Smooth muscle cell (in vitro differentiated cells): ENCODE measurements around the gene MACC1. TPM values are rescaled to one million over a fixed set of nuclear protein-coding genes. Genes with fewer than 3 reads are reported as not detected.

Experiments
- DNase-seq: peaks from one replicate; lab custom pipeline; 2025; ENCODE audit not compliant: unreplicated experiment; lab: John Stamatoyannopoulos, UW
- H2AFZ ChIP-seq: fragments of 200-600 bp; sonication (generic); 2 replicates; pipeline ENCODE4 v1.6.0; 2016; ENCODE audit warnings: antibody characterized with exemption, low read depth, mild to moderate bottlenecking
- H3F3A ChIP-seq: fragments of 200-600 bp; sonication (generic); 2 replicates; pipeline ENCODE4 v1.6.0; 2017; ENCODE audit warnings: antibody characterized with exemption, low read depth
- H3K27ac ChIP-seq: fragments of 200-600 bp; sonication (generic); 2 replicates; pipeline ENCODE4 v1.5.1; 2016; ENCODE audit warnings: low read depth, mild to moderate bottlenecking
- H3K27me3 ChIP-seq: fragments of 200-600 bp; sonication (generic); 2 replicates; pipeline ENCODE4 v1.6.1; 2016; ENCODE audit warnings: low read depth, mild to moderate bottlenecking
- H3K36me3 ChIP-seq: fragments of 200-600 bp; sonication (generic); 2 replicates; pipeline ENCODE4 v1.5.1; 2016; ENCODE audit warnings: low read depth
- H3K4me1 ChIP-seq: fragments of 200-600 bp; sonication (generic); 2 replicates; pipeline ENCODE4 v1.5.1; 2016; ENCODE audit warnings: low read depth
- H3K4me2 ChIP-seq: fragments of 200-600 bp; sonication (generic); 2 replicates; pipeline ENCODE4 v1.6.0; 2016; ENCODE audit warnings: mild to moderate bottlenecking
- H3K4me3 ChIP-seq: fragments of 200-600 bp; sonication (generic); 2 replicates; pipeline ENCODE4 v1.5.1; 2016; ENCODE audit warnings: mild to moderate bottlenecking
- H3K79me2 ChIP-seq: fragments of 200-600 bp; sonication (generic); 2 replicates; pipeline ENCODE4 v1.6.0; 2016; ENCODE audit warnings: low read depth, mild to moderate bottlenecking
- H3K9ac ChIP-seq: fragments of 200-600 bp; sonication (generic); 2 replicates; pipeline ENCODE4 v1.6.0; 2016; ENCODE audit warnings: low read depth
- H3K9me3 ChIP-seq: fragments of 200-600 bp; sonication (generic); replicated peaks from 2 replicates; pipeline ENCODE4 v1.5.1; 2016; ENCODE audit warnings: low read depth
- H4K20me1 ChIP-seq: fragments of 200-600 bp; sonication (generic); 2 replicates; pipeline ENCODE4 v1.6.0; 2016; ENCODE audit warnings: low read depth
- CTCF ChIP-seq: fragments of 200-600 bp; sonication (generic); IDR thresholded peaks from 2 replicates; pipeline ENCODE4 v1.5.1; 2017; ENCODE audit warnings: borderline replicate concordance, mild to moderate bottlenecking, antibody characterized with exemption; ENCODE audit not compliant: insufficient read depth, poor library complexity, severe bottlenecking
- WGBS: methylation state at CpG from one replicate; pipeline ENCODE4 v1.1.7; 2016; ENCODE audit warnings: low lambda C conversion rate; 5-methylcytosine and 5-hydroxymethylcytosine counted together
- polyA plus RNA-seq: library from polyadenylated mRNA; unstranded; fragments of >200 nt; fragmentation: Nextera tagmentation; extraction: Ambion mirVana; gene quantifications from 2 replicates; pipeline ENCODE4 v1.2.1, GENCODE V29; 2016
- total RNA-seq: library from RNA; depleted of rRNA; stranded (reverse); fragments of >200 nt; gene quantifications from 2 replicates; pipeline ENCODE4 v1.2.3, GENCODE V29; 2014

MACC1 gene
- total and polyA plus RNA-seq, 2 experiments from 2014 or later: 1.3 TPM; not detected in 1

- Histone ChIP-seq H3K9me3 (no peaks in the 10 kb centered on the region), H4K20me1 (no peaks in the 10 kb centered on the region), H3K4me2 (no peak overlapping the region), H3F3A (no peaks in the 10 kb centered on the region), H3K4me3 (no peak overlapping the region), H3K27ac (no peak overlapping the region), H2AFZ (no peak overlapping the region), H3K9ac (no peak overlapping the region), H3K36me3 (no peaks in the 10 kb centered on the region), H3K4me1 (no peaks in the 10 kb centered on the region), H3K79me2 (no peaks in the 10 kb centered on the region), H3K27me3 (no peaks in the 10 kb centered on the region)
- TF ChIP-seq CTCF: no peak
- no peak for DNase-seq
- WGBS: 84% methylated on average over 3 of the region's 3 CpGs
Observed at GRCh38 chr7:20200361-20200760, 16.8 kb downstream of the MACC1 start.

- H3K27ac ChIP-seq: peak overlapping the region; percentile 19
- 89% methylated on average over 2 of the region's 2 CpGs for WGBS
- H3K27me3 ChIP-seq: no peaks in the 10 kb centered on the region
- no peak for TF ChIP-seq CTCF
- H2AFZ ChIP-seq: no peak overlapping the region
- H3K9me3 ChIP-seq: no peaks in the 10 kb centered on the region
- no peak for DNase-seq
- no peaks in the 10 kb centered on the region for H3K4me1 ChIP-seq
- no peaks in the 10 kb centered on the region for H3K79me2 ChIP-seq
- no peaks in the 10 kb centered on the region for H3F3A ChIP-seq
- H3K4me2 ChIP-seq: peak overlapping the region; percentile 4
- no peak overlapping the region for H3K9ac ChIP-seq
- H3K36me3 ChIP-seq: no peaks in the 10 kb centered on the region
- no peaks in the 10 kb centered on the region for H4K20me1 ChIP-seq
- no peak overlapping the region for H3K4me3 ChIP-seq
Observed at GRCh38 chr7:20199015-20199737, 18.0 kb downstream of the MACC1 start.

DNA sequence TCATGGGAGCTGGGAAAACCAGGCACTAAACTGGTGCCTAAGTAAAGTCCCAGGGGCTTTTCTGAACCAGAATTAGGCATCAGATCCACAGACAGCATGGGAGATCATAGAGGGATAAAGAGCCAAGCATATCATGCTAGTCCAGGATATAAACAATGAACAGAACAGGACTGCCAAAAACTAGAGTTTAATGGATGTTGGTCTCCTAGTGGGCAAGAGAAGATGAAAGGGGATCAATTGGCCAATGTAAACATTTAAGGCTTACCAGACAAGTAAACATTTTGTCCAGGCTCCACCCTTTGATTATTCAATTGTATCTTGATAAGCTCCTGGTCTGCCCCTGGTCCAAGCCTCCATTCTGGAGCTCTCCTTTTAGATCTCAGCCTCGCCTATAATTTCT is 18.9 kb downstream of the MACC1 start:
- H3K4me3 ChIP-seq: no peak overlapping the region
- no peaks in the 10 kb centered on the region for H4K20me1 ChIP-seq
- H3K79me2 ChIP-seq: no peaks in the 10 kb centered on the region
- H3K4me2 ChIP-seq: no peak overlapping the region
- TF ChIP-seq CTCF: no peak
- H3K4me1 ChIP-seq: no peaks in the 10 kb centered on the region
- H3K27me3 ChIP-seq: no peaks in the 10 kb centered on the region
- H3K9ac ChIP-seq: no peak overlapping the region
- H3K36me3 ChIP-seq: no peaks in the 10 kb centered on the region
- no peak for DNase-seq
- no peak overlapping the region for H3K27ac ChIP-seq
- no peaks in the 10 kb centered on the region for H3K9me3 ChIP-seq
- WGBS: 89% methylated on average over 1 of the region's 1 CpG
- no peaks in the 10 kb centered on the region for H3F3A ChIP-seq
- no peak overlapping the region for H2AFZ ChIP-seq

DNA sequence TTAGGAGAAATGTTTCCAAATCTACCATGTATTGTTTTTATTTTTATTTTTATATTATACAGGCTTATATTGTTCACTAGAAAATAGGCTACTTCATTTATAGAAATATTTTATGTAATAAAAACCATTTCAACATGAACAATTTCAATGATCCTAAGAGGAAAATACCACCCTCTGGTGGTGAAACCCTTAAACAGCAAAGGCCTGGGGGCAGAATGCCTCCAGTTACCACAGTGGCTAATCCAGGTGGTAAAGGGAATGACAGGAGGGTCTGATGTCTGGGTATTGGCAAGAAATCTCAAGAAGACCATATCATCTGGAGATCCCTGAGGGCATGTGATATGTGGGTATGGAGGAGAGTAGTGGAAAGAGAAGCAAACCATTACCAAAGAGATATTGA is 19.3 kb downstream of the MACC1 start:
- Histone ChIP-seq H3K4me1 (no peaks in the 10 kb centered on the region), H3K9ac (no peak overlapping the region), H3K4me2 (no peak overlapping the region), H2AFZ (no peak overlapping the region), H3K27me3 (no peaks in the 10 kb centered on the region), H4K20me1 (no peaks in the 10 kb centered on the region), H3K36me3 (no peaks in the 10 kb centered on the region), H3K4me3 (no peak overlapping the region), H3K9me3 (no peaks in the 10 kb centered on the region), H3K79me2 (no peaks in the 10 kb centered on the region), H3F3A (no peaks in the 10 kb centered on the region), H3K27ac (no peak overlapping the region)
- no peak for DNase-seq
- peak; percentile 23 for TF ChIP-seq CTCF
